A549 treated with DMSO at 1 μM for 4 hours (cell line): ENCODE measurements around the gene TBC1D16. TPM values are rescaled to one million over a fixed set of nuclear protein-coding genes. Genes with fewer than 3 reads are reported as not detected.

Source experiments
- total RNA-seq: library from RNA; stranded (reverse); fragments of 200-300 nt; extraction: Qiagen RNA extraction; gene quantifications from 5 replicates; pipeline ENCODE4 v1.2.3, GENCODE V29; 2022; ENCODE audit warnings: low read depth

TBC1D16 gene
- 7.3 to 11.7 TPM (median 10.0 TPM) in 5 replicates for total RNA-seq

GRCh38 chr17:80035687-80035936 lies at the start of gene TBC1D16:
TSS of gene TBC1D16 (minus strand) at chr17:80035872. CDS start at chr17:80013547, 22,325 bp downstream.

GRCh38 chr17:80035937-80036714 lies 454 bp upstream of the TBC1D16 start, which contains the start of gene CCDC40:
TSS of gene CCDC40 (plus strand) at chr17:80036642. CDS start at chr17:80036663, 21 bp downstream.

Other genes starting within 250 kb of the TBC1D16 start
- gene CBX8, start 238.8 kb downstream of the TBC1D16 start, total RNA-seq: 13.4 to 23.1 TPM (median 20.9 TPM) in 5 replicates
- 30.0 to 33.6 TPM (median 30.8 TPM) in 5 replicates for gene CBX4, start 196.4 kb downstream of the TBC1D16 start, total RNA-seq
- 5.2 to 7.8 TPM (median 6.5 TPM) in 5 replicates for gene CCDC40, start 770 bp upstream of the TBC1D16 start, total RNA-seq
- 51.4 to 60.5 TPM (median 55.7 TPM) in 5 replicates for gene GAA, start 65.7 kb upstream of the TBC1D16 start, total RNA-seq
- 200 to 221 TPM (median 217 TPM) in 5 replicates for gene EIF4A3, start 111.3 kb upstream of the TBC1D16 start, total RNA-seq
- 0.04 to 0.24 TPM (median 0.16 TPM) in 4 of 5 replicates, not detected in the other for gene CARD14, start 134.2 kb upstream of the TBC1D16 start, total RNA-seq
- 22.3 to 26.8 TPM (median 24.6 TPM) in 5 replicates for gene SGSH, start 184.5 kb upstream of the TBC1D16 start, total RNA-seq
- 12.7 to 16.2 TPM (median 14.1 TPM) in 5 replicates for gene SLC26A11, start 184.6 kb upstream of the TBC1D16 start, total RNA-seq
- 52.7 to 80.5 TPM (median 77.1 TPM) in 5 replicates for gene RNF213, start 225.0 kb upstream of the TBC1D16 start, total RNA-seq